Panc1 (cell line): ENCODE results near the gene SLC25A41.

ENCODE experiments used
- CTCF ChIP-seq: fragments of 450-650 bp; IDR thresholded peaks from 2 replicates; pipeline ENCODE4 v1.5.1; 2017; ENCODE audit warnings: mild to moderate bottlenecking
- POLR2AphosphoS5 ChIP-seq: IDR thresholded peaks from 2 replicates; pipeline ENCODE4 v1.6.1; 2012; ENCODE audit warnings: mild to moderate bottlenecking, low read depth, low read length, moderate library complexity
- REST ChIP-seq, 2 experiments: IDR thresholded peaks; 2 replicates each; pipeline ENCODE4 v1.6.1; 2011 to 2012; ENCODE audit warnings: low read depth in 2 of 2, control low read depth in 1 of 2, low read length in 1 of 2, mild to moderate bottlenecking in 1 of 2, moderate library complexity in 1 of 2; ENCODE audit not compliant: insufficient read depth in 1 of 2

- TF ChIP-seq CTCF (no peak), POLR2AphosphoS5 (peak; percentile 53; the same call in 1 of the 2 replicates), REST (IDR thresholded peaks at IDR 0.05; ENCODE audit: insufficient read depth in 1 of 2, low read depth in 2 of 2, low read length in 1 of 2) (no peak)
Measured at GRCh38 chr19:6393074-6393982, 40.2 kb downstream of the SLC25A41 start, which contains the start of gene GTF2F1.
